ENCODE measurements around the gene BCAS3.
"Not testable (repeated sequence)": the region's sequence is repeated elsewhere in the genome, so short reads cannot be mapped to it uniquely, and the experiment has no call there.

Gene BCAS3

GRCh38 chr17:61238455-61238933 lies 560.8 kb downstream of the BCAS3 start:
- Histone ChIP-seq H3K9me3 (ENCODE audit: control insufficient read depth, low read length) (no peaks in the 10 kb centered on the region), H3K27me3 (ENCODE audit: control insufficient read depth, insufficient read depth, low read length, poor library complexity, severe bottlenecking) (no peaks in the 10 kb centered on the region), H3K36me3 (ENCODE audit: control insufficient read depth, insufficient read depth, low read length) (no peaks in the 10 kb centered on the region), H3K4me3 (ENCODE audit: insufficient read depth, low read depth, low read length) (no peak overlapping the region), H3K4me1 (ENCODE audit: control insufficient read depth, insufficient read depth, low read length) (peaks cover 7% of the 10 kb centered on the region), H3K27ac (ENCODE audit: insufficient read depth, low read depth, low read length, poor library complexity, severe bottlenecking) (no peak overlapping the region)
- 94 to 95% methylated on average over 6 of the region's 6 CpGs for WGBS, 2 experiments

- H3K36me3 ChIP-seq (ENCODE audit: control insufficient read depth, insufficient read depth, low read length) = no peaks in the 10 kb centered on the region
- WGBS, 2 experiments = 89 to 90% methylated on average over 1 to 2 of the region's 2 CpGs
- no peak overlapping the region for H3K27ac ChIP-seq (ENCODE audit: insufficient read depth, low read depth, low read length, poor library complexity, severe bottlenecking)
- H3K4me3 ChIP-seq (ENCODE audit: insufficient read depth, low read depth, low read length) = no peak overlapping the region
- peaks cover 7% of the 10 kb centered on the region for H3K4me1 ChIP-seq (ENCODE audit: control insufficient read depth, insufficient read depth, low read length)
- H3K27me3 ChIP-seq (ENCODE audit: control insufficient read depth, insufficient read depth, low read length, poor library complexity, severe bottlenecking) = no peaks in the 10 kb centered on the region
- H3K9me3 ChIP-seq (ENCODE audit: control insufficient read depth, low read length) = no peaks in the 10 kb centered on the region
Measured at GRCh38 chr17:61239327-61239726, 561.7 kb downstream of the BCAS3 start.

GRCh38 chr17:61239953-61240352 lies 562.3 kb downstream of the BCAS3 start:
- Histone ChIP-seq H3K27me3 (ENCODE audit: control insufficient read depth, insufficient read depth, low read length, poor library complexity, severe bottlenecking) (no peaks in the 10 kb centered on the region), H3K4me1 (ENCODE audit: control insufficient read depth, insufficient read depth, low read length) (peaks cover 7% of the 10 kb centered on the region), H3K9me3 (ENCODE audit: control insufficient read depth, low read length) (no peaks in the 10 kb centered on the region), H3K36me3 (ENCODE audit: control insufficient read depth, insufficient read depth, low read length) (no peaks in the 10 kb centered on the region), H3K4me3 (ENCODE audit: insufficient read depth, low read depth, low read length) (no peak overlapping the region), H3K27ac (ENCODE audit: insufficient read depth, low read depth, low read length, poor library complexity, severe bottlenecking) (no peak overlapping the region)
- 89% methylated on average over 1 of the region's 1 CpG; no CpG with 5 or more reads in 1 of the 2 experiments for WGBS, 2 experiments

- H3K36me3 ChIP-seq (ENCODE audit: control insufficient read depth, insufficient read depth, low read length) = no peaks in the 10 kb centered on the region
- H3K4me1 ChIP-seq (ENCODE audit: control insufficient read depth, insufficient read depth, low read length) = no peaks in the 10 kb centered on the region
- H3K9me3 ChIP-seq (ENCODE audit: control insufficient read depth, low read length) = no peaks in the 10 kb centered on the region
- H3K4me3 ChIP-seq (ENCODE audit: insufficient read depth, low read depth, low read length) = no peak overlapping the region
- 84 to 100% methylated on average over 3 to 4 of the region's 5 CpGs for WGBS, 2 experiments
- no peaks in the 10 kb centered on the region for H3K27me3 ChIP-seq (ENCODE audit: control insufficient read depth, insufficient read depth, low read length, poor library complexity, severe bottlenecking)
- no peak overlapping the region for H3K27ac ChIP-seq (ENCODE audit: insufficient read depth, low read depth, low read length, poor library complexity, severe bottlenecking)
Measured at GRCh38 chr17:61240851-61241468, 563.3 kb downstream of the BCAS3 start.

DNA sequence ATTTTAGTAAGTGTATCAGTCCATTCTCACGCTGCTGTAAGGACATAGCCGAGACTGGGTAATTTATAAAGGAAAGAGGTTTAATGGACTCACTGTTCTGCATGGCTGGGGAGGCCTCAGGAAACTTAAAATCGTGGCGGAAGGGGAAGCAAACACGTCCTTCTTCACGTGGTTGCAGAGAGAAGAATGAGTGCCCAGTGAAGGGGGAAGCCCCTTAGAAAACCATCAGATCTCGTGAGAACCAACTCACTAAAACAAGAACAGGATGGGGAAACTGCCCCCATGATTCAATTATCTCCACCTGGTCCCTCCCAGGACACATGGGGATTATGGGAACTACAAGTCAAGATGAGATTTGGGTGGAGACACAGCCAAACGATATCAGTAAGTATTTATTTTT lies 567.3 kb downstream of the BCAS3 start:
- not testable (repeated sequence) for H3K27ac ChIP-seq (ENCODE audit: insufficient read depth, low read depth, low read length, poor library complexity, severe bottlenecking); H3K4me1 ChIP-seq (ENCODE audit: control insufficient read depth, insufficient read depth, low read length); H3K27me3 ChIP-seq (ENCODE audit: control insufficient read depth, insufficient read depth, low read length, poor library complexity, severe bottlenecking); H3K36me3 ChIP-seq (ENCODE audit: control insufficient read depth, insufficient read depth, low read length); H3K4me3 ChIP-seq (ENCODE audit: insufficient read depth, low read depth, low read length); H3K9me3 ChIP-seq (ENCODE audit: control insufficient read depth, low read length)
- WGBS, 2 experiments = 72 to 76% methylated on average over 7 of the region's 8 CpGs

GRCh38 chr17:61245706-61246135 lies 568.1 kb downstream of the BCAS3 start:
- 37 to 40% methylated on average over 3 of the region's 3 CpGs for WGBS, 2 experiments
- H3K9me3 ChIP-seq (ENCODE audit: control insufficient read depth, low read length) = no peaks in the 10 kb centered on the region
- no peak overlapping the region for H3K27ac ChIP-seq (ENCODE audit: insufficient read depth, low read depth, low read length, poor library complexity, severe bottlenecking)
- H3K4me1 ChIP-seq (ENCODE audit: control insufficient read depth, insufficient read depth, low read length) = no peaks in the 10 kb centered on the region
- no peaks in the 10 kb centered on the region for H3K36me3 ChIP-seq (ENCODE audit: control insufficient read depth, insufficient read depth, low read length)
- no peaks in the 10 kb centered on the region for H3K27me3 ChIP-seq (ENCODE audit: control insufficient read depth, insufficient read depth, low read length, poor library complexity, severe bottlenecking)
- no peak overlapping the region for H3K4me3 ChIP-seq (ENCODE audit: insufficient read depth, low read depth, low read length)

DNA sequence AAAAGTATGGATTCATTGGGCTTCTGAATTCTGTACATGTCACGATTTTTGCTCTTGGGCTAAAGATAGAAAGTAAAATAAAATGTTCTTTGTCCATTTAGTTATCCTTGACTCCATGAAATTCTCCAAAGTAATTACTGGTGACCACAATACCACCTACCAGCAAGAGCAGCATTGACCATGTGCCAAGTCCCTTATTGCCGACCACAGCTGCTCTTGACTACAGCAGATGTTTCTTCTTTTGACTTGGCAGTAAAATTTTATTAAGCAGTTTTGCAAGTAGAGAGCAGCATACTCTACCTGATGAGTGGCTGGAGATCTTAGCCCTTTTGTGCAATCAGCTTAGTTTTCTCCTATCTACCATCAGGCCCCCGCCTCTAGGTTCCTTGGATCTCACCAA lies 569.8 kb downstream of the BCAS3 start:
- Histone ChIP-seq H3K9me3 (ENCODE audit: control insufficient read depth, low read length) (no peaks in the 10 kb centered on the region), H3K27me3 (ENCODE audit: control insufficient read depth, insufficient read depth, low read length, poor library complexity, severe bottlenecking) (no peaks in the 10 kb centered on the region), H3K4me3 (ENCODE audit: insufficient read depth, low read depth, low read length) (no peak overlapping the region), H3K4me1 (ENCODE audit: control insufficient read depth, insufficient read depth, low read length) (no peaks in the 10 kb centered on the region), H3K27ac (ENCODE audit: insufficient read depth, low read depth, low read length, poor library complexity, severe bottlenecking) (no peak overlapping the region), H3K36me3 (ENCODE audit: control insufficient read depth, insufficient read depth, low read length) (no peaks in the 10 kb centered on the region)
- WGBS, 2 experiments = 96 to 99% methylated on average over 3 of the region's 3 CpGs

- WGBS, 2 experiments = 95 to 100% methylated on average over 1 to 2 of the region's 2 CpGs
- Histone ChIP-seq H3K36me3 (ENCODE audit: control insufficient read depth, insufficient read depth, low read length) (no peaks in the 10 kb centered on the region), H3K27ac (ENCODE audit: insufficient read depth, low read depth, low read length, poor library complexity, severe bottlenecking) (no peak overlapping the region), H3K27me3 (ENCODE audit: control insufficient read depth, insufficient read depth, low read length, poor library complexity, severe bottlenecking) (no peaks in the 10 kb centered on the region), H3K4me3 (ENCODE audit: insufficient read depth, low read depth, low read length) (no peak overlapping the region), H3K9me3 (ENCODE audit: control insufficient read depth, low read length) (no peaks in the 10 kb centered on the region), H3K4me1 (ENCODE audit: control insufficient read depth, insufficient read depth, low read length) (peaks cover under 1% of the 10 kb centered on the region)
Measured at GRCh38 chr17:61248399-61248798, 570.7 kb downstream of the BCAS3 start.

GRCh38 chr17:61249649-61250299 lies 572.1 kb downstream of the BCAS3 start:
- Histone ChIP-seq H3K4me1 (ENCODE audit: control insufficient read depth, insufficient read depth, low read length) (peaks cover 5% of the 10 kb centered on the region), H3K27me3 (ENCODE audit: control insufficient read depth, insufficient read depth, low read length, poor library complexity, severe bottlenecking) (no peaks in the 10 kb centered on the region), H3K27ac (ENCODE audit: insufficient read depth, low read depth, low read length, poor library complexity, severe bottlenecking) (no peak overlapping the region), H3K4me3 (ENCODE audit: insufficient read depth, low read depth, low read length) (no peak overlapping the region), H3K36me3 (ENCODE audit: control insufficient read depth, insufficient read depth, low read length) (no peaks in the 10 kb centered on the region), H3K9me3 (ENCODE audit: control insufficient read depth, low read length) (no peaks in the 10 kb centered on the region)
- 89 to 96% methylated on average over 4 of the region's 4 CpGs for WGBS, 2 experiments

- Histone ChIP-seq H3K9me3 (ENCODE audit: control insufficient read depth, low read length) (no peaks in the 10 kb centered on the region), H3K36me3 (ENCODE audit: control insufficient read depth, insufficient read depth, low read length) (no peaks in the 10 kb centered on the region), H3K27me3 (ENCODE audit: control insufficient read depth, insufficient read depth, low read length, poor library complexity, severe bottlenecking) (no peaks in the 10 kb centered on the region), H3K4me1 (ENCODE audit: control insufficient read depth, insufficient read depth, low read length) (peaks cover 5% of the 10 kb centered on the region), H3K4me3 (ENCODE audit: insufficient read depth, low read depth, low read length) (no peak overlapping the region), H3K27ac (ENCODE audit: insufficient read depth, low read depth, low read length, poor library complexity, severe bottlenecking) (no peak overlapping the region)
- 77 to 82% methylated on average over 6 of the region's 6 CpGs for WGBS, 2 experiments
Measured at GRCh38 chr17:61250335-61250890, 572.8 kb downstream of the BCAS3 start.
